Measurements from ENCODE around the gene PRAC1. TPM values are rescaled to one million over a fixed set of nuclear protein-coding genes. Genes with fewer than 3 reads are reported as not detected.

Gene PRAC1
- total RNA-seq, 1 donor from 2014 or later: not detected

- H3K27ac Mint-ChIP-seq: no peak overlapping the region
- H3K4me1 Mint-ChIP-seq (ENCODE audit: low read depth): no peaks in the 10 kb centered on the region
- no peak for DNase-seq (ENCODE audit: low spot score)
- H3K36me3 Mint-ChIP-seq (ENCODE audit: low read depth): no peaks in the 10 kb centered on the region
- no peak overlapping the region for H3K4me3 Mint-ChIP-seq (ENCODE audit: low read depth)
- H3K27me3 Mint-ChIP-seq (ENCODE audit: low read depth): peaks cover 85% of the 10 kb centered on the region
- intact Hi-C loops (cut with micrococcal nuclease): loop anchor here (5.0 kb wide), 1 partner anchor 245 kb away; the partner anchor contains the start of gene IGF2BP1
- H3K9me3 Mint-ChIP-seq: no peaks in the 10 kb centered on the region
These were observed 30.3 kb upstream of the PRAC1 start for GRCh38 chr17:48752399-48753288.

DNA sequence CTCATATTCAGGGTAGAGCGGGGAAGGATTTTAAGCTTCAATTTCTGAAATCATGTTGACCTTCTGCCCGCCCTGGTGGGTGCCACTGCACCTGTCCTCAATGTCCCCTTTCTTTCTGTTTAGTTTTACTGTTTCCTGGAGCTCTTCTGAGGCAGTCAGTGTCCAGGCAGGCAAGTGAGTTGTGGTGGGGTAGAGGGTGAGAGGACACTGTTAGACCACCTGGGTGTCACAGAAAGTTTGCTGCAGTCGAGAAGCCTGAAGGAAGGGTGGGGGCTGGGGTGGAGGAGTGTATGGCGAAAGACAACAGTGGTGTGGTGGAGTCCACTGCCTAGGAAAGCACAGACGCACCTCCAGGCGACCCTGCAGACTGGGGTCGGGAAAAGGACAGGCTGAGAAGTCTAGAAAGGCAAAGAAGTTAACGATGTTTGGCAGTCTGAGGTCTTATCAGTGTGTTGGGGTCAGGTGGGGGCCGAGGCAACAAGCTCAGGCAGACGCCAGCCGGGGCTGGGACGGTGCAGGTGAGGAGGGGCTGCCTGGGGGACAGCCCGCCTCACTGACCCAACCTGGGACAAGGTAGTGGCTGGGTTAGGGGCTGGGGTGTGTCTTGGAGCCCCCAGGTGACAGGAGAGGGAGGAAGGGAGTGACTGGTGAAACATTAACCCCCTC, 29.5 kb upstream of the PRAC1 start:
- H3K4me3 Mint-ChIP-seq (ENCODE audit: low read depth): no peak overlapping the region
- H3K27me3 Mint-ChIP-seq (ENCODE audit: low read depth): peaks cover 84% of the 10 kb centered on the region
- no peak for DNase-seq (ENCODE audit: low spot score)
- intact Hi-C loops (cut with micrococcal nuclease): loop anchor here (2.0 to 5.0 kb wide), 2 partner anchors 139 to 245 kb away; partner anchors contain the start of gene IGF2BP1
- no peaks in the 10 kb centered on the region for H3K9me3 Mint-ChIP-seq
- H3K36me3 Mint-ChIP-seq (ENCODE audit: low read depth): no peaks in the 10 kb centered on the region
- H3K4me1 Mint-ChIP-seq (ENCODE audit: low read depth): no peaks in the 10 kb centered on the region
- no peak overlapping the region for H3K27ac Mint-ChIP-seq

DNA sequence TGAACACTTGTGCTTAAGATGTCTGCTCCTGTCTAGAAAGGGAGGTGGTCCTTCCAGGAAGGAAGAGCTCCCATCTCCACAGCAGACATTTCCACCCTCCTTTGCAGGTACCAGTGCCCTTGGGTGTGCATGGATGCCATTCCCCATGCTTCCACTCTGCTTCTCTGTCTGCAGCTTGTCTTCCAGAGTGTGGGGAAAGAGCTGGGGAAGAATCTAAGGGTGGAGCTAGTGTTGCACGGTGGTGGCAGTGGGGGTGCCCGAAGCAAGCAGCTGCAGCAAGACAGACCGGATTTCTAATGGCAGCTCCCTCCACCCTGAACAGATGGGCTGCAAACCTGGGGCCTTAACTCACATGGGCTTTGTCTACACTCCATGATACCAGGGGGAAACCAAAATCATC, 28.9 kb upstream of the PRAC1 start:
- H3K27me3 Mint-ChIP-seq (ENCODE audit: low read depth): peaks cover 86% of the 10 kb centered on the region
- no peaks in the 10 kb centered on the region for H3K36me3 Mint-ChIP-seq (ENCODE audit: low read depth)
- DNase-seq (ENCODE audit: low spot score): no peak
- intact Hi-C loops (cut with micrococcal nuclease): loop anchor here (2.0 to 5.0 kb wide), 2 partner anchors 138 to 246 kb away; partner anchors contain the start of gene IGF2BP1
- H3K4me3 Mint-ChIP-seq (ENCODE audit: low read depth): no peak overlapping the region
- no peaks in the 10 kb centered on the region for H3K4me1 Mint-ChIP-seq (ENCODE audit: low read depth)
- H3K9me3 Mint-ChIP-seq: no peaks in the 10 kb centered on the region
- H3K27ac Mint-ChIP-seq: no peak overlapping the region

DNA sequence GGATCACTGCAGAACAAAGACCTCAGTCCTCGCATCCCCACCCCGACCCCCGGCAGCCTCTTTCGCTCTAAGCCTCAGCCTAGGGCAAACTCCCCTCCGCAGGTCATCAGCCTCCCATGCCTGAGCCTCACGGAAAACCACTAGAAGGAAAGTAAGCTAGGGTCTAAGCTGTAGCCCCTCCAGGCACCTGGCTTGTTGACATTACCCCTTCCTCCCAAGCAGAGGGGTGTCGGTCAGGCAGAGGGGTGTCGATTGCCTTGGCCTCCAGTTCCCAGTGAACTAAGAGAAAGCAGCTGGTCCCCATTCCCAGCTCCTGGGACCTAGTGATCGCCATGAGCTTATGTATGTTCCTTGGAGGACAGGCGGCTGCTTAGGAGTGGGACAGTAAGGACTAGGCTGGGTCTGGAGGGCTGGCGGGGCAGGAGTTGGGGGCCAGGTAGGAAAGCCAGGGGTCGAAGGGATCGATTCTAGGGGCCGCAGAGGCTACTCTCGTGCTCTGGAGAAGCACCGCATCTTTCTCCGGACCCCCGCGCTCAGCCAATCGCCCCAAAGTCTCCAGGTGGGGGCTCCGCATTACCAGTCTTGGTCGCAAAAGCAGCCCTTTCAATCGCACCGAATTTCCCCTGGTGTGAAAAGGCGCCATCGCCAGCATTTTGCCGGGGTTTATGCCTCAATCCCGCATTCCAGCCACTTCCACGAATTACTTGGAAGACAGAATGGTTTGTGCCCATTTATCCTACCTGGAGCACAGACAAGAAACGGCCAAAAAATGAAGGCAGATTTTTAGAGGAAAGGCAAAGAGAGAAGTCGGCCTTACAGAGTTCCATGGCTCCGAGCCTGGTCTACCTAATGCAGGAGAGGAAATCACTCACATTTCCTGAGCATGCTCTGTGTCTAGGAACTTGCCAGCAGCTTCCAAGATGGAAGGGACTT, 27.6 kb upstream of the PRAC1 start:
- Mint-ChIP-seq H3K27me3 (ENCODE audit: low read depth) (peaks cover 87% of the 10 kb centered on the region), H3K4me1 (ENCODE audit: low read depth) (no peaks in the 10 kb centered on the region), H3K9me3 (no peaks in the 10 kb centered on the region), H3K36me3 (ENCODE audit: low read depth) (no peaks in the 10 kb centered on the region), H3K4me3 (ENCODE audit: low read depth) (no peak overlapping the region), H3K27ac (no peak overlapping the region)
- intact Hi-C loops (cut with micrococcal nuclease): loop anchor here (1.0 to 5.0 kb wide), 3 partner anchors 26 to 247 kb away; partner anchors contain the start of gene IGF2BP1
- DNase-seq (ENCODE audit: low spot score): no peak

GRCh38 chr17:48748718-48749566, 26.6 kb upstream of the PRAC1 start:
- Mint-ChIP-seq H3K36me3 (ENCODE audit: low read depth) (no peaks in the 10 kb centered on the region), H3K9me3 (no peaks in the 10 kb centered on the region), H3K4me1 (ENCODE audit: low read depth) (no peaks in the 10 kb centered on the region), H3K27ac (no peak overlapping the region), H3K4me3 (ENCODE audit: low read depth) (no peak overlapping the region), H3K27me3 (ENCODE audit: low read depth) (peaks cover 86% of the 10 kb centered on the region)
- intact Hi-C loops (cut with micrococcal nuclease): loop anchor here (1.0 kb wide), 1 partner anchor 25 kb away; no protein-coding TSS in a partner anchor
- DNase-seq (ENCODE audit: low spot score): no peak

DNA sequence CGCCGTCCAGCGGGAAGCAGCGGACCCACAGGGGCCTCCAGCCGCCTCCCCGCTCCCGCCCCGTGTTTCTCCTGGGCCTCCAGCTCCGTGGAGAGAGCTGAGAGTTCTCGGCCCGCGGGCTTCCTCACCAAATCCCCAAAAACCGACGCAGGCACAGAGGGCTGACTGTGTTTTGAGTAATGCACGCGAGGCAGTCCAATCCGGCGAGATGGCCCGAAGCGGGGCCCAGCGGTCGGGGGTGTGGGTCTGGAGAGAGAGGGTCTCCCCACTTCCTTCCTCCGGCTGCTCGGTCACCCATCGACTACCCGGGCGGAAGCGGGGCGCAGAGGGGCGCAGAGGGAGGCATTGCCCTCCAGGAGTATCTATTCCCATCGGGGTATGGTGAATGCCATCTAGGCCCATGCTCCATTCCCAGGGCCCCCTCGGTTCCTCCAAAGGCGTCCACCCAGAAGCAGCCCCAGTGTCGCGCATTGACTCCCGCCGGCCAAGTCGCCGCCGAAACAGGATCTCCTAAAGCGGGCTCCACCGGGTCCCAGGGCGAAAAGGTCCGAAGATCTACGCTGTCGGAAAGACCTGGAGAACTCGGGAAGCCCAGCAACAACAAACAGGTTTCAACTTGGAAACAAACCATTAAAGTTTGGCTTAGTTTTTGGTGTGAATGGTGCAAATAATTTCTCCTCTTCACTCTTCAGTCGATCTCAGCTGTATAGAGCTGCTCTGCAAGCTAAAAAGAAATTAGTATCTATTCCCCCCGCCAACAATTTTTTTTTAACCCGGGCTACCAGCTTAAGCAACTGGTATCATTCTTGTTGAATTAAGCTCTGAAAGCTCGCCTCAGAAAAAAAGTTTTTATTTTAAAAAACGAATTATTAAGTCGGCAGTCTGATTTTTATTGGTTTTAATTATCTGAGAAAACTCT, 25.4 kb upstream of the PRAC1 start:
- no peak overlapping the region for H3K27ac Mint-ChIP-seq
- no peak overlapping the region for H3K4me3 Mint-ChIP-seq (ENCODE audit: low read depth)
- DNase-seq (ENCODE audit: low spot score): no peak
- intact Hi-C loops (cut with micrococcal nuclease): no loop called here
- peaks cover 86% of the 10 kb centered on the region for H3K27me3 Mint-ChIP-seq (ENCODE audit: low read depth)
- no peaks in the 10 kb centered on the region for H3K4me1 Mint-ChIP-seq (ENCODE audit: low read depth)
- H3K9me3 Mint-ChIP-seq: no peaks in the 10 kb centered on the region
- H3K36me3 Mint-ChIP-seq (ENCODE audit: low read depth): no peaks in the 10 kb centered on the region

- Mint-ChIP-seq H3K27me3 (ENCODE audit: low read depth) (peaks cover 87% of the 10 kb centered on the region), H3K4me3 (ENCODE audit: low read depth) (no peak overlapping the region), H3K36me3 (ENCODE audit: low read depth) (no peaks in the 10 kb centered on the region), H3K9me3 (no peaks in the 10 kb centered on the region), H3K4me1 (ENCODE audit: low read depth) (no peaks in the 10 kb centered on the region), H3K27ac (no peak overlapping the region)
- intact Hi-C loops (cut with micrococcal nuclease): no loop called here
- DNase-seq (ENCODE audit: low spot score): no peak
These were observed 24.7 kb upstream of the PRAC1 start for GRCh38 chr17:48746916-48747444.

DNA sequence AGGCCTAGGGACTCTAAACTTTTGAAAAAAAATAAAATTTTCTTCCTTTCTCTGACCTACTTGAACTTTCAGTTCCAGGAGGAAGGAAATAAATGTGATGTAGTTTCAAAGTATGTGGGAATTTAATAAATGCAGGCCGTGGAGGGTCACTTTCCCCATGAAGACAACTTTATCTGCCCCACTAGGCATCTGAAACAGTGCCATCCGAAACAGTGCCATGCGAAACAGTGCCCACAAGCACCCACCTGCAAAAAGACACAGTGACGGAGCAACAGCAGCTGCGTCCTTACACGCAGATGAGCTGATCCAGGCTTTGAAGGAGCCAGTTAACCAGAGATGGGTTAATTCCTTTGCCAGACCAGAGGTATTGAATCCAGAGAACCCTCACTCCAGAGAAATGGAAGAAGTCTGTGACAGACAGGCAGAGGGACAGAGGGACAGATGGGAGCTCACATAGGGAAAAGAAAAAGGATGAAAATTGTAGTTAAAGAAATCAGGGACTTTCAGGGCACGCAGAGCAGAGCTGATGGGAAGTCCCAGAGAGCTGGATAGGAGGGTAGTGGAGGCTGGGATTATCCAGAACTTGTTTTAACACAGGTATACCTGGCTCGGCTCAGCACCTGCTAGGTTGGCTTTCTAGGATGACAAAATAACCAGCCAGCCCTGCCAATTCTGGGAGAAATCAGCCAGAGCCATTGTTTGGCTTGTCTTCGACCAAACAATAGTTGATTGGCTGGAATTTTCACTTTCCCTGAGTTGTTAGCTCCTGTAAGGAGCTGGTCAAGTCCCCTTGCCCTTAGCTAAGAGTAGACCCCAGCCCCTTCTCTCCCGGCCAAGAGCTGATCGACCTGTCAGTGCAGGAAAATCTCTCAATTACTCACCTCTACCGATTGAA, 23.3 kb upstream of the PRAC1 start:
- peaks cover 87% of the 10 kb centered on the region for H3K27me3 Mint-ChIP-seq (ENCODE audit: low read depth)
- no peaks in the 10 kb centered on the region for H3K9me3 Mint-ChIP-seq
- intact Hi-C loops (cut with micrococcal nuclease): no loop called here
- no peaks in the 10 kb centered on the region for H3K36me3 Mint-ChIP-seq (ENCODE audit: low read depth)
- no peak overlapping the region for H3K27ac Mint-ChIP-seq
- DNase-seq (ENCODE audit: low spot score): no peak
- no peaks in the 10 kb centered on the region for H3K4me1 Mint-ChIP-seq (ENCODE audit: low read depth)
- no peak overlapping the region for H3K4me3 Mint-ChIP-seq (ENCODE audit: low read depth)

DNA sequence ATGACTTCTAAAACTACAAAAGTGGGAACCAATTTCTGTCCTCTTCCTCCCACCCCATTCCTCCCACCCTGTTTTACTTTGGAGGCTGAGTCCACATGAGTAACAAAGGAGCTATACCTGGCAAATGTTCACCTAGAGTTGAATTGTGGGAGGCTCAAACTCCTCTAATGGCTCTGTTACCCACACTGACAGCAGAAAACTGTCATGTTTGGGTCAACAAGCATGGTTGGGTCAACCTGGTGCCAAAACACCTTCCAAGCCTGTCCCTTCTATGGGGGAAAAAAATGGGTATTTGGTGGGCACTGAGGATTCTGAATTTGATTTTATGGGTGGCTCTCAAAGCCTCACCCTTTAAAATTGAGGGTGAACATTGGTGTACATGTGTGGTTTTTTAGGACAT, 18.2 kb upstream of the PRAC1 start:
- Mint-ChIP-seq H3K27me3 (ENCODE audit: low read depth) (peaks cover 91% of the 10 kb centered on the region), H3K4me3 (ENCODE audit: low read depth) (no peak overlapping the region), H3K27ac (no peak overlapping the region), H3K4me1 (ENCODE audit: low read depth) (peaks cover 4% of the 10 kb centered on the region), H3K36me3 (ENCODE audit: low read depth) (no peaks in the 10 kb centered on the region), H3K9me3 (no peaks in the 10 kb centered on the region)
- intact Hi-C loops (cut with micrococcal nuclease): no loop called here
- DNase-seq (ENCODE audit: low spot score): no peak

- Mint-ChIP-seq H3K27me3 (ENCODE audit: low read depth) (peaks cover 93% of the 10 kb centered on the region), H3K36me3 (ENCODE audit: low read depth) (no peaks in the 10 kb centered on the region), H3K4me3 (ENCODE audit: low read depth) (no peak overlapping the region), H3K9me3 (no peaks in the 10 kb centered on the region), H3K4me1 (ENCODE audit: low read depth) (peaks cover 4% of the 10 kb centered on the region), H3K27ac (no peak overlapping the region)
- intact Hi-C loops (cut with micrococcal nuclease): no loop called here
- DNase-seq (ENCODE audit: low spot score): no peak
These were observed 16.6 kb upstream of the PRAC1 start for GRCh38 chr17:48738803-48739526.

Measured in activated T-helper 2 cell treated with anti-CD3 and anti-CD28 coated beads, Interferon-gamma antibody, Interleukin-2, Interleukin-4, amounts not matched to agents 10 μg/mL and 5 μg/mL and 100 μg/mL, durations not matched to agents 14 hours and 24 hours and 36 hours (primary cell).